WTC11 (cell line): Measurements from ENCODE around the gene DDI2. TPM values are rescaled to one million over a fixed set of nuclear protein-coding genes. Genes with fewer than 3 reads are reported as not detected.

Experiments used
- ATAC-seq: fragments of 200-7000 bp; cut with Tn5 transposase; 2 replicates; pipeline ENCODE4 v1.10.0; 2021; ENCODE audit warnings: mild to moderate bottlenecking, moderate library complexity
- CTCF ChIA-PET: fragments of 300-600 bp; sonication (Branson Sonifier 250); formaldehyde crosslinking; loops from one replicate; lab custom pipeline; 2021; ENCODE audit warnings: antibody characterized with exemption; lab: Charles Lee
- POLR2A ChIA-PET: fragments of 350-600 bp; sonication (Branson Sonifier 250); formaldehyde crosslinking; loops from one replicate; lab custom pipeline; 2021; ENCODE audit warnings: antibody characterized with exemption; lab: Charles Lee
- DNase-seq: peaks from one replicate; pipeline ENCODE4 v3.0.0; 2021; ENCODE audit warnings: low spot score
- H3K27ac Mint-ChIP-seq: 2 replicates; pipeline ENCODE4 v1.8.0; 2021; ENCODE audit warnings: mixed read lengths
- H3K27me3 Mint-ChIP-seq: 2 replicates; pipeline ENCODE4 v1.8.0; 2021; ENCODE audit warnings: low read depth, mild to moderate bottlenecking, moderate library complexity, mixed read lengths
- H3K36me3 Mint-ChIP-seq: 2 replicates; pipeline ENCODE4 v1.8.0; 2021; ENCODE audit warnings: mixed read lengths
- H3K4me1 Mint-ChIP-seq: 2 replicates; pipeline ENCODE4 v1.8.0; 2022; ENCODE audit warnings: mixed read lengths
- H3K4me3 Mint-ChIP-seq: 2 replicates; pipeline ENCODE4 v1.8.0; 2021; ENCODE audit warnings: mild to moderate bottlenecking, moderate library complexity, mixed read lengths
- H3K9me3 Mint-ChIP-seq: 2 replicates; pipeline ENCODE4 v1.8.0; 2021; ENCODE audit warnings: mixed read lengths
- AFF4 ChIP-seq: sonication (generic); formaldehyde crosslinking; IDR thresholded peaks from 2 replicates; pipeline ENCODE4 v1.8.1; 2023; ENCODE audit warnings: mild to moderate bottlenecking, missing genetic modification reagents, borderline replicate concordance
- ATF6 ChIP-seq: sonication (generic); formaldehyde crosslinking; IDR thresholded peaks from 2 replicates; pipeline ENCODE4 v1.8.1; 2023; ENCODE audit warnings: mild to moderate bottlenecking, missing genetic modification reagents
- E2F4 ChIP-seq: sonication (generic); formaldehyde crosslinking; IDR thresholded peaks from 2 replicates; pipeline ENCODE4 v1.8.1; 2022; ENCODE audit warnings: low read depth, mild to moderate bottlenecking, moderate library complexity, missing genetic modification reagents, borderline replicate concordance
- GABPB1 ChIP-seq: sonication (generic); formaldehyde crosslinking; IDR thresholded peaks from 2 replicates; pipeline ENCODE4 v1.8.1; 2023; ENCODE audit warnings: mild to moderate bottlenecking, missing genetic modification reagents
- GRHL2 ChIP-seq: fragments of 250-450 bp; sonication (Bioruptor Pico); IDR thresholded peaks from 2 replicates; pipeline ENCODE4 v1.8.0; 2022; ENCODE audit warnings: mild to moderate bottlenecking, moderate library complexity; ENCODE audit not compliant: insufficient replicate concordance, severe bottlenecking
- IRF1 ChIP-seq: sonication (generic); formaldehyde crosslinking; IDR thresholded peaks from 2 replicates; pipeline ENCODE4 v1.8.0; 2023; ENCODE audit warnings: missing genetic modification reagents
- JAZF1 ChIP-seq: fragments of 250-450 bp; sonication (Bioruptor Pico); IDR thresholded peaks from 2 replicates; pipeline ENCODE4 v1.9.0; 2021; ENCODE audit warnings: moderate library complexity, mild to moderate bottlenecking, inconsistent platforms
- MYBL2 ChIP-seq: sonication (generic); formaldehyde crosslinking; IDR thresholded peaks from 2 replicates; pipeline ENCODE4 v1.8.1; 2023; ENCODE audit warnings: mild to moderate bottlenecking, moderate library complexity, missing genetic modification reagents
- NFATC4 ChIP-seq: fragments of 250-450 bp; sonication (Bioruptor Pico); IDR thresholded peaks from 2 replicates; pipeline ENCODE4 v1.9.0; 2021; ENCODE audit warnings: mild to moderate bottlenecking
- RELA ChIP-seq: sonication (generic); formaldehyde crosslinking; IDR thresholded peaks from 2 replicates; pipeline ENCODE4 v1.8.1; 2022; ENCODE audit warnings: missing genetic modification reagents, mild to moderate bottlenecking, borderline replicate concordance
- SMAD3 ChIP-seq: sonication (generic); formaldehyde crosslinking; IDR thresholded peaks from 2 replicates; pipeline ENCODE4 v1.8.0; 2022; ENCODE audit warnings: missing genetic modification reagents, mild to moderate bottlenecking, borderline replicate concordance
- SOX15 ChIP-seq: fragments of 250-450 bp; sonication (Bioruptor Pico); IDR thresholded peaks from 2 replicates; pipeline ENCODE4 v1.9.0; 2021; ENCODE audit warnings: mild to moderate bottlenecking
- TCF7 ChIP-seq: sonication (generic); formaldehyde crosslinking; IDR thresholded peaks from 2 replicates; pipeline ENCODE4 v1.8.0; 2022; ENCODE audit warnings: mild to moderate bottlenecking, low read depth, missing genetic modification reagents, moderate library complexity
- TEAD4 ChIP-seq: sonication (generic); formaldehyde crosslinking; IDR thresholded peaks from 2 replicates; pipeline ENCODE4 v1.8.0; 2022; ENCODE audit warnings: mild to moderate bottlenecking, missing genetic modification reagents
- ZNF396 ChIP-seq: fragments of 250-450 bp; sonication (Bioruptor Pico); IDR thresholded peaks from 2 replicates; pipeline ENCODE4 v1.8.0; 2021; ENCODE audit warnings: mild to moderate bottlenecking, moderate library complexity, borderline replicate concordance
- ZNF532 ChIP-seq: fragments of 250-450 bp; sonication (Bioruptor Pico); IDR thresholded peaks from 2 replicates; pipeline ENCODE4 v1.9.0; 2021; ENCODE audit warnings: mild to moderate bottlenecking, borderline replicate concordance
- total RNA-seq: library from RNA; stranded (reverse); gene quantifications from 3 replicates; pipeline ENCODE4 v1.2.3, GENCODE V29; 2021

DDI2 gene
- total RNA-seq, 1 experiment from 2014 or later = 34.2 TPM

- TF ChIP-seq TEAD4 (CRISPR knock-in tag) = no peak
- no peak for TF ChIP-seq SMAD3 (CRISPR knock-in tag)
- no peak for TF ChIP-seq MYBL2 (CRISPR knock-in tag)
- no peak for TF ChIP-seq TCF7 (CRISPR knock-in tag)
- no peak for TF ChIP-seq E2F4 (CRISPR knock-in tag)
- TF ChIP-seq NFATC4 (CRISPR knock-in tag) = no peak
- no peak for TF ChIP-seq ZNF396 (CRISPR knock-in tag)
- TF ChIP-seq, all 79 proteins: peak for 0
These were observed 10.2 kb downstream of the DDI2 start (continued) for GRCh38 chr1:15627343-15627988.

- no peaks in the 10 kb centered on the region for H3K9me3 Mint-ChIP-seq
- ATAC-seq = no peak
- H3K4me1 Mint-ChIP-seq = peaks cover 4% of the 10 kb centered on the region; the same call in 1 of the 2 replicates
- peaks cover 46% of the 10 kb centered on the region for H3K36me3 Mint-ChIP-seq
- ChIA-PET POLR2A (no interaction called here), CTCF (no interaction called here)
- no peak overlapping the region for H3K4me3 Mint-ChIP-seq
- no peaks in the 10 kb centered on the region for H3K27me3 Mint-ChIP-seq
- 0 out of 2 replicates have a peak overlapping the region, but pooled peaks have one; percentile 17 for H3K27ac Mint-ChIP-seq
- DNase-seq = no peak
- TF ChIP-seq GRHL2 (CRISPR knock-in tag) (no peak), ATF6 (CRISPR knock-in tag) (no peak), GABPB1 (no peak), SOX15 (CRISPR knock-in tag) (no peak), RELA (no peak), AFF4 (no peak), ZNF532 (CRISPR knock-in tag) (no peak), IRF1 (CRISPR knock-in tag) (no peak), TEAD4 (CRISPR knock-in tag) (no peak), JAZF1 (CRISPR knock-in tag) (no peak)
These were observed 10.7 kb downstream of the DDI2 start for GRCh38 chr1:15628003-15628402.
